ENCODE data around the gene FCN2.

Gene FCN2

GRCh38 chr9:134935701-134936345 is 55.2 kb downstream of the FCN2 start:
- no peak for DNase-seq (ENCODE audit: low read depth)
- H3K4me3 ChIP-seq (ENCODE audit: control insufficient read depth, low read depth, low read length), result no peak overlapping the region
- TF ChIP-seq, protein P1, sequence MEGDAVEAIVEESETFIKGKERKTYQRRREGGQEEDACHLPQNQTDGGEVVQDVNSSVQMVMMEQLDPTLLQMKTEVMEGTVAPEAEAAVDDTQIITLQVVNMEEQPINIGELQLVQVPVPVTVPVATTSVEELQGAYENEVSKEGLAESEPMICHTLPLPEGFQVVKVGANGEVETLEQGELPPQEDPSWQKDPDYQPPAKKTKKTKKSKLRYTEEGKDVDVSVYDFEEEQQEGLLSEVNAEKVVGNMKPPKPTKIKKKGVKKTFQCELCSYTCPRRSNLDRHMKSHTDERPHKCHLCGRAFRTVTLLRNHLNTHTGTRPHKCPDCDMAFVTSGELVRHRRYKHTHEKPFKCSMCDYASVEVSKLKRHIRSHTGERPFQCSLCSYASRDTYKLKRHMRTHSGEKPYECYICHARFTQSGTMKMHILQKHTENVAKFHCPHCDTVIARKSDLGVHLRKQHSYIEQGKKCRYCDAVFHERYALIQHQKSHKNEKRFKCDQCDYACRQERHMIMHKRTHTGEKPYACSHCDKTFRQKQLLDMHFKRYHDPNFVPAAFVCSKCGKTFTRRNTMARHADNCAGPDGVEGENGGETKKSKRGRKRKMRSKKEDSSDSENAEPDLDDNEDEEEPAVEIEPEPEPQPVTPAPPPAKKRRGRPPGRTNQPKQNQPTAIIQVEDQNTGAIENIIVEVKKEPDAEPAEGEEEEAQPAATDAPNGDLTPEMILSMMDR (conservative IDR thresholded peaks at IDR 0.05; ENCODE audit: control insufficient read depth, insufficient read depth, low read depth, low read length), result no peak

GRCh38 chr9:134936346-134937163 is 55.9 kb downstream of the FCN2 start:
- TF ChIP-seq, protein P1 (conservative IDR thresholded peaks at IDR 0.05; ENCODE audit: control insufficient read depth, insufficient read depth, low read depth, low read length), result no peak
- no peak overlapping the region for H3K4me3 ChIP-seq (ENCODE audit: control insufficient read depth, low read depth, low read length)
- no peak for DNase-seq (ENCODE audit: low read depth)

Measured in fibroblast of mammary gland (primary cell).